ENCODE data around the gene ARFGEF3.
"Not testable (repeated sequence)": the region's sequence is repeated elsewhere in the genome, so short reads cannot be mapped to it uniquely, and the experiment has no call there.

Gene ARFGEF3

DNA sequence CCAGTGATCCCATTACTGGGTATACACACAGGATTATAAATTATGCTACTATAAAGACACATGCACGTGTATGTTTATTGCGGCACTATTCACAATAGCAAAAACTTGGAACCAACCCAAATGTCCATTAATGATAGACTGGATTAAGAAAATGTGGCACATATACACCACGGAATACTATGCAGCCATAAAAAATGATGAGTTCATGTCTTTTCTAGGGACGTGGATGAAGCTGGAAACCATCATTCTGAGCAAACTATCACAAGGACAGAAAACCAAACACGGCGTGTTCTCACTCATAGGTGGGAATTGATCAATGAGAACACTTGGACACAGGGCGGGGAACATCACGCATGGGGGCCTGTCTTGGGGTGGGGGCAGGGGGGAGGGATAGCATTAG lies 206.9 kb downstream of the ARFGEF3 start:
- DNase-seq (ENCODE audit: low read depth) = not testable (repeated sequence)

DNA sequence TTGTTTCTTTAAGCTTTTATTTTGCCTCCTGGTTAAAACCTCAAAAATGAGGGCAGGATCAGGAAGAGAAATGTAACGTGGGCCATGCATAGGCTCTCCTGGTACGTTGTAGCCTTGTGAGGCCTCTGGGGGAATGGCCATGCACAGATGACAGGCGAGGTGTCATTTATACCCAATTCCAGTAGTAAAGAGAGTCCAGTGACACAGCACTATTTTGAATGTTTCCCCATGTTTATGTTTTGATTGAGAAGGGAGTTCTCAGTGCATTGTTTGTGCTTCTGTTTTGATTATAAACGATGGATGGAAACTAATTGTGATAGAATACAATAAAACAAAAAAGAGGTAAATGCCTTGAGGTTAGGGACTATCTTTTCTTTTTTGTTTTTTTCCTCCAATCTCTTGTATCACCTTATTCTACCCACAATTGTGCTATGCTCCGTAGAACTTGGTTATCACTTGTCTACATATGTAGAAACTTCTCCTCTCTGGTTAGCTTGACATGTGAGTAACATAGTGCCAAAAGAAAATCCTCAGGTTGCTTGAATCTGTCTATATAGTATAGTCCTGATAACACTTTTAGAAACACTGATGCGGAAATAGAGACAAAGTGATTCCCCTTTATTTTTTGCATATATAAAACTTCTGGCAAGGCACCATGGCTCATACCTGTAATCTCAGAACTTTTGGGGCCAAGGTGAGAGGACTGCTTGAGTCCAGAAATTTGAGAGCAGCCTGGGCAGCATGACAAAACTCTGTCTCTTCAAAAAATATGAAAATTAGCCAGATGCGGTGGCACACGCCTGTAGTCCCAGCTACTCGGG lies 209.1 kb downstream of the ARFGEF3 start:
- no peak for DNase-seq (ENCODE audit: low read depth)

DNA sequence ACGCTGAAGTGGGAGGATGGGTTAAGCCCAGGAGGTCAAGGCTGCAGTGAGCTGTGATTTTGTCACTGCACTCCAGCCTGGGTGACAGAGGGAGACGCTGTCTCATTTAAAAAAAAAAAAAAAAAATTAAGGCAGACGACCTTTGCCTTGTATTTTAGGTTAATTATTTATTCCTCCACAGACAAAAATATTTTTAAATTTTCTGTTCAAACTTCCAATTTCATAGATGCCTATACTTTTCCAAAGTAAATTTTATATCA lies 209.6 kb downstream of the ARFGEF3 start:
- no peak for DNase-seq (ENCODE audit: low read depth)

DNA sequence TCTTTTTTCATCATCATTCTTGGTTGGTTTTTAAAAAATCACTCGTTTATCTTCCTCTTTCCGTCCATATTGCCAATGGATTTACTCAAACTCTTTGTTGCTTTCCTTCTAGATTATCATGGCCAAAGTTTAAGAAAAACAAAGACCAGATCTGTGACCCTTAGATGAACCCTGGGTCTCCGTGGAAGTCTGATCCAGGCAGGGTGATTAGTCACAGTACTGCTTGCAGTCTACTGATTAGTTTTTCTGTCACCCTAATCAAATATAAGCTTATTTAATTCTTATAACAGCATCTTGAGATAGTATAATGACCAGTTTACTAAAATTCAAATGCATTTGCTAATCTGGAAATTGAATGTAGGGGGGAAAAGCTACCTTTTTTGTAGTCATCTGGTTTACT lies 210.0 kb downstream of the ARFGEF3 start:
- DNase-seq (ENCODE audit: low read depth) = no peak

DNA sequence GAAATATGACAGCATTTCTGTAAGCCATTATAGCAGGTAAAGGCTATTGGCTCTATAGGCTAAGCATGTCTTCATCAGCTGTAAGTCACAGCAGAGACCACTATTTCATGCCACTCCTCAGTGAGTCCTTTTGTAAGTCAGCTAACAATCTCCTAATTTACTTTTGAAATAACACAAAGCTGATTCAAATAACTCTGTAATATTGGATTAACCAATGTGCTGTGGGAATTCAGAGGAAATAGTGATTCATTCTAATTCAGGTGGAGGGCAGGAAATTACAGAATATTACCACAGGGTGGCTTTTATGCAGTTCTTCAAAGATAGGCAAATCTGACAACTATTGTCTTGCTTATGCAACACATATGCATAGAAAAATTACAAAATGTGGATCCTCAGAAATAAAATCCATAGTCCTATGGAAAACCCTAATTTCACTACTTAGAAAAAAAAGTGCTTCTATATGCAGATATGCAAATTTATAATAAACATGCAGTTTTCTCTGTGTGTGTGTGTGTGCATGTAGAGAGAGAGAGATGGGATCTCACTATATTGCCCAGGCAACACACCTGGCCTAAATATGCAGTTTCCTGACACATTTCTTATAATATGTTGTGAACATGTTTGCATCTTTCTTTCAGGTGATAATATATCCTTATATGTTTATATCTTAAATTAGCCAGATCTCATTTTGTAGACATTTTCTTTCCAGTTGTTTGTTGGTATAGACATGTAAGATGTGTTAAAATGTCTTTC lies 211.1 kb downstream of the ARFGEF3 start:
- no peak for DNase-seq (ENCODE audit: low read depth)

DNA sequence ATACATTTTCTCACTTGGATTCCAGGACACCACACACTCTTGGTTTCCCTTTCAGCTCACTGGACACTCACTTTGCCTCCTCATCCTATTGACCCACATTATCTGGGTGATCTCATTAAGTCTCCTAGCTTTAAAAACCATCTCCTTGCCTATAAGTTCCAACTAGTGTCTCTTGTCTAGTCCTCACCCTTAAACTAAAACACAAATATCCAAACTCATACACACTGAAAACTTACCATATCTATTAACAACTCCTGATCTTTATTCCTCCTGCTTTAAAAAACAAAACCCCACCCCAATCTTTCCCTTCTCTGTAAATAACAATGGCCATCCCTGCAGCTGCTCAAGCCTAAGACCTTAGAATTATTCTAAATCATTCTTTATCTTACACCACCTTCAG lies 212.5 kb downstream of the ARFGEF3 start:
- DNase-seq (ENCODE audit: low read depth) = no peak

DNA sequence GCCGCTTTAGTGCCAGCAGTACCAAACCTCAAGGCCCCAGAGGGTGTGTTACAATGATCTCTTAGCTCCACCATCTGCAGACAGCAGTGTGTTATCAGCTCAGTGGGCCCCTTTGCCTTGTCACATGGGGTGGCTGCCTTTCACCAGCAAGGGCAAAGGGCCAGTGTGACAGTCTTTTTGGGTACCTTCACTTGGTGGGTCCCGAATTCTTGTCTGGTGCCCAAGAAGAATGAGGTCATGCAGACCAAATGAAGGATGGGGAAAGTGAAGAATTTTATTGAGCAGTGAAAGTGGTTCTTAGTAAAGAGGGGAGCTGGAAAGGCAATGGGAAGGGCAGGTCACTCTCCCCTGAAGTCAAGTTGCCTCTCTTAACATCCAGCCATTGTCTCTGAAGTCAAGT lies 213.1 kb downstream of the ARFGEF3 start:
- no peak for DNase-seq (ENCODE audit: low read depth)

DNA sequence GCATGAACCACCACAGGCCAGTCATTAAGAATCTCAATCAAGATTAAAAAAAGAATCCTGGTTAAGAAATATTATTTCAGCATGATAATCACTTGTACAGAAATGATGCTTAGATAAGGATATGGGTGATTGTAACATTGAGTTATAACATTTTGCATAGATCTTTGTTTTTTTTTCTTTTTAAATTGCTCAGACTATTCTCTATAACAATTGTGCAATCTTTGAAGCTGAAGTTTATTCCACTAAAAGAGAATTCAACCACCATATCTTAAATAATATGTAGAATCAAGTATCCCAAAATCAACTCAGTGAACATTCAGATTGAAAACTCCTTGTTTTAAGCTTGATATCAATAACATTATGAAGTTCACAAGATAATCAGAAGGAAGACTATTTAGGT lies 215.3 kb downstream of the ARFGEF3 start:
- DNase-seq (ENCODE audit: low read depth) = no peak

DNA sequence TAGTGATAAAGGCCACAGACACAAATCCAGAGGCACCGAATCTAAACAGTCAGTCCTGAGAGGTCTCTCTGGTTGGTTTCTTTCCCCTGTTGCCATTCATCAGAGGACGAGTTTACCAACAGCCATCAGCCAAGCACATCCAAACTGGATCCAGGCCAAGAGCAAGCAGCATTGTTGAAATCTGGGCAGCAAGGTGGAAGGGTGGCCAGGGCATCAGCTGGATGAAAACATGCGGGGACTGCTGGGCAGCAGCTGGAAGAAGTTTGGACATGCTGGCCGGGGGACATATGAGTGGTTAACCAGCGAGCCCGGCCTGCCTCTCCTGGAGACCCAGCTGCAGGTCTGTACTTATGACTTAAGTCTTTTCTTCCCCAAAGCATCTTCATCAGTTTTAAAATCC lies 216.1 kb downstream of the ARFGEF3 start, which contains the start of gene SMIM28:
TSS of gene SMIM28 (plus strand) at position 62 of the 400 bp plus-strand sequence. CDS start at position 230, 168 bp downstream.
- no peak for DNase-seq (ENCODE audit: low read depth)

DNA sequence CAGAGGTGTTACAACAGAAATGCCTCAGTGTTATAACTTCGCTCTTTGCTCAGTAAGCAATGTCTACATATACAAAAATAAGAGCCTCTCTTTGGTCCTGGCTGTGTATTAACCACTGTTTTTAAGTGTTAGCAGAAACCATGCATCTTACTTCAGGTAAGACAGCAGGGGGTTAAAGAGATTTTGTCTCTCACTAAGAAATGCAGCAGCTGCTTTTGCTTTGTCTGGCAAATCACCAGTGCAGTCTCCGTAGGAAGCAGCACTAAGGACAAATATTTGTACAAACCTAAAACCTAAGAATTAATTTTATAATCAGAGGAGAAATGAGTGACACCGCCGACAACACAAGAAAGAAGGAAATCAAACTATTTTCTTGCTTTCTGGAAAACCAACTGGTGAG lies 216.7 kb downstream of the ARFGEF3 start:
- no peak for DNase-seq (ENCODE audit: low read depth)

DNA sequence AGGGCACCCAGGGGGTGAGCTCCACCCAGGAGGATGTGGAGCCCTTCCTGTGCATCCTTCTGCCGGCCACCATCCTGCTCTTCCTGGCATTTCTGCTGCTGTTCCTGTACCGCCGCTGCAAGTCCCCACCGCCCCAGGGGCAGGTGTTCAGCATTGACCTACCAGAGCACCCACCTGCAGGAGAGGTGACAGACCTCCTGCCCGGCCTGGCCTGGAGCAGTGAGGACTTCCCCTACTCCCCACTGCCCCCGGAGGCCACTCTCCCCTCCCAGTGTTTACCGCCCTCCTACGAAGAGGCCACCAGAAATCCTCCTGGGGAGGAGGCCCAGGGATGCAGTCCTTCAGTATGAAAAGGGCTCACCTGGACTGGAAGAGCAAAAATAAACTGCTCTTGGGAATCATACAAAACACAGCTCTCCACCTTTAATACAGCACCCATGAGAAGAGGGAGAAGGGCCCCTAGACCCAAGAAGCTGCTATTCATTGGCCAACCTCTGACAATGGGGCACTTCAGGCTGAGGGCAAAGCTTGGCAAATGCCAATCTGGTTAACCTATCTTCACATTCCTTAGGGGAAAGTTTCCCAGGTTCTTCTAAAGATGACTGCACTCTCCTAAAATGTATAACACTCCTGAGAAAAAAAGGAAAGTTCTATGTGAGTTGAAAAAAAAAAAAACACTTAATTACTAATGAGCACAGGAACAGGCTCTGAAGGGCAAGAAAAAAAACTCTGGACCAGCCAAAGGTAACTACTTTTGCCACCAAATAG lies 220.9 kb downstream of the ARFGEF3 start:
- DNase-seq (ENCODE audit: low read depth) = no peak

DNA sequence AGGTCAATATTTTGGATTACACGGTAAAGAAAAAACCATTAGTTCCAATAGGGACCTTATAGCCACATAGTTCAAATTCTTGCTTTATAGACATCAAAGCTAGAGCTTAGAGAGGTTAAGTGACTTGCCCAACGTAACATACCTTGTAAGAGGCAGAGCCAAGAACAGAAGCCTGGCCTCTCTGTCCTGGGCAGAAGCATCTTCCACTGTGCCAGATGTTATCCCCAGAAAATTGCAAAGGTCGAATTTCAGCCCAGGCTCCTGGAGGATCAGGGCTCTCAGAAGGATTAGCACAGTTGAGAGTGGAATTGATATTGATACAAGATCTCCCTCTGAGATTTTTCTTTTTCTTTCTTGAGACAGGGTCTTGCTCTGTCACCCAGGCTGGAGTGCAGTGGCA lies 222.0 kb downstream of the ARFGEF3 start:
- DNase-seq (ENCODE audit: low read depth) = no peak

DNA sequence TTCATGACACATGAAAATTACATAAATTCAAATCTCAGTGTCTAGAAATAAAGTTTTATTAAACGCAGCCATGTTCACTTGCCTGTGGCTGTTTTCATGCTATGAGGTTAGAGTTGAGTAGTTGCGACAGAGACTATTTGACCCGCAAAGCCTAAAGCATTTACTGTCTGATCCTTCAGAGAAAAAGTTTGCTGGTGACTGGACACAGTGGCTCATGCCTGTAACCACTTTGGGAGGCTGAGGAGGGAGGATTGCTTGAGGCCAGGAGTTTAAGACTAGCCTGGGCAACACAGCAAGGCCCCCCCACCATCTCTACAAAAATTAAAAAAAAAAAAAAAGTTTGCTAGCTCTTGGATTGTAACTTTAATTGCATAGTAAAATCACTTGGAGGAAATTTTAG lies 225.2 kb downstream of the ARFGEF3 start:
- no peak for DNase-seq (ENCODE audit: low read depth)

DNA sequence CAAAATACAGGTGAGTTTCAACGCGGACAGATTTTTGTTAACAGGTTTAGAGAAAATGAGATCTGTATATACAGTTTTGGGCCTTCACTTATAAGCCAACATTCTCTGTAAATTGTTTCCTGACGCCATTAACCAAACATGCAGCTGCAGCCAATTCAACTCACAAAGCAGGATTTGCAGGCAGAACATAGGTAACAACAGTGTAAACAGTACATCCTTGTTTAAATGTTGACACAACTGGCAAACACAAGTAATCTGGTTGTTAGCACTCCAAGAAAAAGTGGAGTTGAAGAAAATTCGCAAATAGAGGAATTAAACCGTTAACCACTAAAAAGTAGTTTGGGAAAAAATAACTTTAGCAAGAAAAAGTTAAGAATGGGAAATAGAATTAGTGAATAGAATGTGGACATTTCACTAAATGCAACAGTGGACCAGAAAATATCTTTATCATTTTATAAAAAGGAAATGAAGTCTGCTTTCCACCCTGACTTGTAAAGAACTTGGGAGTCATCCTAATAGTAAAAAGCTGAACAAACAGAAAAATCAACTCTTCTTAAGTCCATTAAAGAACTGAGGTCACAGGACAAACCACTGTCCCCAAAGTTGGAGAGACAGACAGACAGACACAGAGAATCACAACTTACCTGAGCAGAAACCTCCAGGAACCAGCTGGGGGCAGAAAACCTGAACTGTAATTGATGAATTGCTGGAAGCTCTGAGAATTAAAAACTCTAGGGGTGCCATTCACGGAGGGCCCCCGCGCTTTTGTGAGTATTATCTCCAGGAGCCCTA lies 226.0 kb downstream of the ARFGEF3 start:
- no peak for DNase-seq (ENCODE audit: low read depth)

DNA sequence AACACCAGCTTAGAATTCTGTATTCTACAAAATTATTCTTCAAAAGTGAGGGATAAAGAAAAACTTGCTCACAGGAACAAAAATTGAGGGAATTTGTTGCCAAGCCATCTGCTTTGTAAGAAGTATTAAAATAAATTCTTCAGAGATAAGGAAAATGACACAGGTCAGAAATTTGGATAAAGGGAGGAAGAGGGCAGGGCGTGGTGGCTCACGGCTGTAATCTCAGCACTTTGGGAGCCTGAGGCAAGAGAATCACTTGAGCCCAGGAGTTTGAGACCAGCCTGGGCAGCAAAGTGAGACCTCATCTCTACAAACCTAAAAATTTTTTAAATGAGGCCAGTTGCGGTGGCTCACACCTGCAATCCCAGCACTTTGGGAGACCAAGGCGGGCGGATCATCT lies 227.8 kb downstream of the ARFGEF3 start:
- no peak for DNase-seq (ENCODE audit: low read depth)

All from GM04503 (cell line).